Upper lobe of left lung (tissue), 6 donors: ENCODE measurements around the gene RAC3. TPM values are rescaled to one million over a fixed set of nuclear protein-coding genes. Genes with fewer than 3 reads are reported as not detected.
A peak's percentile ranks its signal among the peaks of the same experiment; 100 is the strongest.

Source experiments
- ATAC-seq, 2 donors: fragments of 200-7000 bp; cut with Tn5 transposase; one replicate each; pipeline ENCODE4 v1.9.1; 2022; ENCODE audit warnings: mild to moderate bottlenecking in 2 of 2, moderate library complexity in 2 of 2; ENCODE audit not compliant: low FRiP score in 2 of 2
- DNase-seq, 2 donors: peaks; one replicate each; pipeline ENCODE4 v3.0.0-alpha.2; 2019 to 2020
- H3K27ac ChIP-seq, 4 donors: fragments of 200-600 bp; sonication (generic); one replicate each; pipeline ENCODE4 v1.5.1; 2016 to 2019
- H3K27me3 ChIP-seq, 4 donors: fragments of 200-600 bp; sonication (generic); one replicate each; pipeline ENCODE4 v1.5.1; 2017 to 2019
- H3K36me3 ChIP-seq, 4 donors: fragments of 200-600 bp; sonication (generic); one replicate each; pipeline ENCODE4 v1.5.1; 2016 to 2019
- H3K4me1 ChIP-seq, 4 donors: fragments of 200-600 bp; sonication (generic); one replicate each; pipeline ENCODE4 v1.5.1; 2018 to 2019
- H3K4me3 ChIP-seq, 4 donors: fragments of 200-600 bp; sonication (generic); one replicate each; pipeline ENCODE4 v1.5.1; 2017 to 2019; ENCODE audit warnings: mild to moderate bottlenecking in 2 of 4, moderate library complexity in 1 of 4
- H3K9me3 ChIP-seq, 4 donors: fragments of 200-600 bp; sonication (generic); one replicate each; pipeline ENCODE4 v1.5.1; 2018 to 2019
- EP300 ChIP-seq, 4 donors: sonication (generic); formaldehyde crosslinking; IDR thresholded peaks; one replicate each; pipeline ENCODE4 v1.5.1; 2017; ENCODE audit warnings: antibody characterized with exemption in 4 of 4, control low read depth in 2 of 4
- POLR2A ChIP-seq, 4 donors: fragments of 450-650 bp; IDR thresholded peaks; one replicate each; pipeline ENCODE4 v1.5.1; 2016 to 2017; ENCODE audit warnings: antibody characterized with exemption in 4 of 4, mild to moderate bottlenecking in 2 of 4
- POLR2AphosphoS5 ChIP-seq, 2 donors: sonication (generic); formaldehyde crosslinking; IDR thresholded peaks; one replicate each; pipeline ENCODE4 v1.5.1; 2017; ENCODE audit warnings: antibody characterized with exemption in 2 of 2
- WGBS, 2 donors: methylation state at CpG; one replicate each; pipeline ENCODE4 v1.1.5; 2017 to 2018; 5-methylcytosine and 5-hydroxymethylcytosine counted together
- total RNA-seq, 6 donors: library from RNA; depleted of rRNA in 4 of 6; stranded (reverse); fragments of >200 nt in 4 of 6; gene quantifications; one replicate each; pipeline versions ENCODE4 v1.1.0 to v1.2.1, GENCODE V29; 2016 to 2021
- TF ChIP-seq, protein P1 (sequence below), 6 experiments: fragments of 450-650 bp in 4 of 6; fragments of 200-600 bp in 2 of 6; sonication (generic) in 2 of 6; IDR thresholded peaks; one replicate each; pipeline ENCODE4 v1.5.1; 2016 to 2019; ENCODE audit warnings: antibody characterized with exemption in 6 of 6
- donor health status: DM: no; HTN: no; CAD: no; lungs with moderate emphysema.
- donor health status: DM: no; HTN: yes; CAD: no; lungs with severe emphysema.

The RAC3 gene
- total RNA-seq, 6 donors from 2014 or later = 3.0 to 12.6 (median 7.1) TPM

DNA sequence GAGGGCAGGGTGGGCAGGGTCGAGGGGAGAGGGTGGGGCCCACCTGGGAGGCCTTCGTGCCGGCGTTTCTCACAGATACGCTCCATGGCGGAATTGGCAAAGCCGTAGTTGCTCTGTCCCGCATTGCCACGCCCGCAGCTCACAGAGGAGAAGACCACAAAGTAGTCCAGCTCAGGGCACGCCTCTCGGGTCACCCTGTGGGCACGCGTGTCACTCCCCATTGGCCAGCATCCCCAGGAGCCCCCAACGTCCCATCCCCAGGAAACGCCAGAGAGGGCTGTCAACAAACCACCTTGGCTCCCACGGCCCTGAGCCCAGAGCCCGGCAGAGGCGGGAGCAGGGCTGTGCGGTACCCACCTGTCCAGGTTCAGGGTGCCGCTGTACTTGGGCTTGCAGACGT lies 50.5 kb downstream of the RAC3 start:
- Histone ChIP-seq H3K27ac (no peak overlapping the region), H3K9me3 (no peaks in the 10 kb centered on the region), H3K4me1 (no peaks in the 10 kb centered on the region), H3K4me3 (no peak overlapping the region), H3K36me3 (peaks cover 78 to 93% (median 88%) of the 10 kb centered on the region in 4 donors), H3K27me3 (no peaks in the 10 kb centered on the region)
- TF ChIP-seq EP300 (IDR thresholded peaks at IDR 0.05) = no peak
- 90 to 93% methylated on average over 15 to 22 of the region's 22 CpGs for WGBS, 2 donors
- ATAC-seq (no peak), DNase-seq (peak in 1 of 2 donors; percentile 77)

DNA sequence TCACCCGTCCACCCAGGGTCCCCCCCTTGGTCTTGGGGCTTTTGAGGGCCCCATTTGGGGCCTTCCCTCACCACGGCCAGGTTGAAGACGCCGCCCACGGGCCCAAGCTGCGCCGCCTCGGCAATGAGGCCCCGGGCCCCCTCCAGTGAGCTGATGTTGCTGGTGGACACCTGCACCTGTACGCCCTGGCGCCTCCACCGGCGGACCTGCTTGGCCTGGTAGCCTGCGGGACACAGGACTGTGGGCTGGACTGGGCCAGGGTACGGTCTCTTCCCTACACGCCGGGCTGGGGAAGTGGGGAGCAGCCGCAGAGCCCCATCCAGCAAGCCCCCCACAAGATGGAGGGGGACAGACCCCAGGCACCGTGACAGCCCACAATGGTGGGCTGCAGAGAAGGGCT lies 51.0 kb downstream of the RAC3 start:
- ATAC-seq = no peak
- 88 to 100% methylated on average over 1 to 6 of the region's 19 CpGs for whole genome bisulfite sequencing, 2 donors
- Histone ChIP-seq H3K4me1 (no peaks in the 10 kb centered on the region), H3K9me3 (no peaks in the 10 kb centered on the region), H3K4me3 (no peak overlapping the region), H3K36me3 (peaks cover 83 to 98% (median 93%) of the 10 kb centered on the region in 4 donors), H3K27me3 (no peaks in the 10 kb centered on the region), H3K27ac (no peak overlapping the region)
- TF ChIP-seq POLR2AphosphoS5 (IDR thresholded peaks at IDR 0.05) (no peak), EP300 (IDR thresholded peaks at IDR 0.05) (no peak), POLR2A (IDR thresholded peaks at IDR 0.05) (no peak)
- TF ChIP-seq, protein P1, sequence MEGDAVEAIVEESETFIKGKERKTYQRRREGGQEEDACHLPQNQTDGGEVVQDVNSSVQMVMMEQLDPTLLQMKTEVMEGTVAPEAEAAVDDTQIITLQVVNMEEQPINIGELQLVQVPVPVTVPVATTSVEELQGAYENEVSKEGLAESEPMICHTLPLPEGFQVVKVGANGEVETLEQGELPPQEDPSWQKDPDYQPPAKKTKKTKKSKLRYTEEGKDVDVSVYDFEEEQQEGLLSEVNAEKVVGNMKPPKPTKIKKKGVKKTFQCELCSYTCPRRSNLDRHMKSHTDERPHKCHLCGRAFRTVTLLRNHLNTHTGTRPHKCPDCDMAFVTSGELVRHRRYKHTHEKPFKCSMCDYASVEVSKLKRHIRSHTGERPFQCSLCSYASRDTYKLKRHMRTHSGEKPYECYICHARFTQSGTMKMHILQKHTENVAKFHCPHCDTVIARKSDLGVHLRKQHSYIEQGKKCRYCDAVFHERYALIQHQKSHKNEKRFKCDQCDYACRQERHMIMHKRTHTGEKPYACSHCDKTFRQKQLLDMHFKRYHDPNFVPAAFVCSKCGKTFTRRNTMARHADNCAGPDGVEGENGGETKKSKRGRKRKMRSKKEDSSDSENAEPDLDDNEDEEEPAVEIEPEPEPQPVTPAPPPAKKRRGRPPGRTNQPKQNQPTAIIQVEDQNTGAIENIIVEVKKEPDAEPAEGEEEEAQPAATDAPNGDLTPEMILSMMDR (IDR thresholded peaks at IDR 0.05) = no peak
- peak in 1 of 2 donors; percentile 84 for DNase-seq

DNA sequence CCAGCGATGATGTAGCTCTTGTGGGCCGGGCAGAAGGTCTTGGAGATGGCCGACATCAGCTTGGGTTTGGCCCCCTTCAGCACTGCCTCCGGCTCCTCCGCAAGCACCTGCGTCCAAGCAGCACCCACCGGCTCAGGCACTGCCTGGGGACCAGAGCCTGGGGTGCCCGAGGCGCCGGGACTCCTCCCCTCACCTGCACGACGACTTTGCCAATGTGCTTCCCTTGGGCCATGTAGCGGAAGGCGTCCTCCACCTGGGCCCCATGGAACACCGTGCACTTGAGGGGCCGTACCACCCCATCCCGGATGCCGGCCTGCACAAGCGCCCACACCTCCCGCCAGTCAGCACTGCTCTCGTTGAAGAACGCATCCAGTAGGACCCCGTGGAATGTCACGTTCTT lies 51.5 kb downstream of the RAC3 start:
- H3K27me3 ChIP-seq = no peaks in the 10 kb centered on the region
- ATAC-seq (no peak), DNase-seq (peak in 1 of 2 donors; percentile 79)
- TF ChIP-seq POLR2AphosphoS5 (IDR thresholded peaks at IDR 0.05) = no peak
- TF ChIP-seq EP300 (IDR thresholded peaks at IDR 0.05) = no peak
- TF ChIP-seq POLR2A (IDR thresholded peaks at IDR 0.05) = no peak
- H3K4me1 ChIP-seq = no peaks in the 10 kb centered on the region
- H3K36me3 ChIP-seq = peaks cover 87 to 100% (median 97%) of the 10 kb centered on the region in 4 donors
- WGBS, 2 donors = 97% methylated on average over 16 to 24 of the region's 24 CpGs
- H3K27ac ChIP-seq = no peak overlapping the region
- H3K4me3 ChIP-seq = no peak overlapping the region
- H3K9me3 ChIP-seq = no peaks in the 10 kb centered on the region

Other genes with a start within 250 kb of the RAC3 start
- gene GCGR, start 227.5 kb upstream of the RAC3 start, total RNA-seq = 10 to 100 TPM in 1 of 6 donors, not detected in 5; 11.1 TPM
- gene MCRIP1, start 198.4 kb upstream of the RAC3 start, total RNA-seq = 100 to 1,000 TPM in 1 of 6 donors, 10 to 100 TPM in 5; 30.1 to 106 (median 70.1) TPM
- gene PPP1R27, start 196.6 kb upstream of the RAC3 start, total RNA-seq = not detected
- 100 to 1,000 TPM; 374 to 627 (median 531) TPM for gene P4HB, start 171.1 kb upstream of the RAC3 start, total RNA-seq
- gene ARHGDIA, start 160.3 kb upstream of the RAC3 start, total RNA-seq = 100 to 1,000 TPM; 171 to 522 (median 302) TPM
- 10 to 100 TPM; 43.0 to 71.0 (median 60.1) TPM for gene ALYREF, start 140.1 kb upstream of the RAC3 start, total RNA-seq
- 100 to 1,000 TPM in 3 of 6 donors, 10 to 100 TPM in 3; 24.1 to 138 (median 99.2) TPM for gene ANAPC11, start 140.0 kb upstream of the RAC3 start, total RNA-seq
- 1 to 10 TPM in 1 of 6 donors, under 1 TPM in 2, not detected in 3; 0.37 to 1.8 (median 0.94) TPM for gene NPB, start 129.4 kb upstream of the RAC3 start, total RNA-seq
- 10 to 100 TPM; 29.1 to 63.1 (median 52.2) TPM for gene PCYT2, start 120.3 kb upstream of the RAC3 start, total RNA-seq
- 10 to 100 TPM; 35.7 to 87.0 (median 39.7) TPM for gene SIRT7, start 113.5 kb upstream of the RAC3 start, total RNA-seq
- gene MAFG, start 103.9 kb upstream of the RAC3 start, total RNA-seq = 10 to 100 TPM; 23.0 to 46.4 (median 28.8) TPM
- gene PYCR1, start 94.4 kb upstream of the RAC3 start, total RNA-seq = 10 to 100 TPM in 4 of 6 donors, 1 to 10 TPM in 2; 8.4 to 42.4 (median 14.6) TPM
- not detected for gene MYADML2, start 84.4 kb upstream of the RAC3 start, total RNA-seq
- 1 to 10 TPM in 5 of 6 donors, under 1 TPM in 1; 0.89 to 5.0 (median 2.3) TPM for gene NOTUM, start 70.5 kb upstream of the RAC3 start, total RNA-seq
- gene ASPSCR1, start 54.0 kb upstream of the RAC3 start, total RNA-seq = 10 to 100 TPM; 26.0 to 96.4 (median 56.1) TPM
- gene CENPX, start 8.8 kb upstream of the RAC3 start, total RNA-seq = 10 to 100 TPM; 24.1 to 60.5 (median 47.8) TPM
- 10 to 100 TPM; 14.0 to 57.6 (median 20.4) TPM for gene LRRC45, start 8.4 kb upstream of the RAC3 start, total RNA-seq
- 100 to 1,000 TPM; 122 to 358 (median 211) TPM for gene DCXR, start 6.0 kb downstream of the RAC3 start, total RNA-seq
- 100 to 1,000 TPM in 1 of 6 donors, 10 to 100 TPM in 5; 25.0 to 101 (median 37.5) TPM for gene RFNG, start 20.1 kb downstream of the RAC3 start, total RNA-seq
- 100 to 1,000 TPM in 4 of 6 donors, 10 to 100 TPM in 2; 55.2 to 147 (median 108) TPM for gene GPS1, start 20.2 kb downstream of the RAC3 start, total RNA-seq
- 100 to 1,000 TPM in 3 of 6 donors, 10 to 100 TPM in 3; 53.5 to 183 (median 106) TPM for gene DUS1L, start 34.1 kb downstream of the RAC3 start, total RNA-seq
- gene FASN, start 66.6 kb downstream of the RAC3 start, total RNA-seq = 100 to 1,000 TPM; 191 to 805 (median 577) TPM
- 100 to 1,000 TPM in 2 of 6 donors, 10 to 100 TPM in 4; 52.9 to 204 (median 71.8) TPM for gene CCDC57, start 181.2 kb downstream of the RAC3 start, total RNA-seq
- gene SLC16A3, start 197.4 kb downstream of the RAC3 start, total RNA-seq = 100 to 1,000 TPM in 3 of 6 donors, 10 to 100 TPM in 3; 33.5 to 134 (median 102) TPM
- gene CSNK1D, start 242.0 kb downstream of the RAC3 start, total RNA-seq = 100 to 1,000 TPM in 4 of 6 donors, 10 to 100 TPM in 2; 80.6 to 228 (median 152) TPM